GM13976 (cell line): ENCODE data around the gene RIPK4.
"Not testable (repeated sequence)": the region's sequence is repeated elsewhere in the genome, so short reads cannot be mapped to it uniquely, and the experiment has no call there.

ENCODE experiments used
- DNase-seq: peaks from one replicate; pipeline ENCODE4 v3.0.0; 2012; ENCODE audit warnings: low spot score
- in situ Hi-C: fragments of 300-500 bp; cut with MboI; formaldehyde crosslinking; loops from one replicate; pipeline ENCODE4 v1.12.0; 2022; ENCODE audit warnings: low sequenced_read_pairs, mixed read lengths, inconsistent platforms; ENCODE audit not compliant: unreplicated experiment
- TF ChIP-seq, protein P1 (sequence below): IDR thresholded peaks from 2 replicates; pipeline ENCODE4 v1.5.1; 2012; ENCODE audit warnings: borderline replicate concordance, mild to moderate bottlenecking; ENCODE audit not compliant: insufficient read depth; ENCODE audit errors: extremely low read depth, missing control alignments, control extremely low read depth

The RIPK4 gene

DNA sequence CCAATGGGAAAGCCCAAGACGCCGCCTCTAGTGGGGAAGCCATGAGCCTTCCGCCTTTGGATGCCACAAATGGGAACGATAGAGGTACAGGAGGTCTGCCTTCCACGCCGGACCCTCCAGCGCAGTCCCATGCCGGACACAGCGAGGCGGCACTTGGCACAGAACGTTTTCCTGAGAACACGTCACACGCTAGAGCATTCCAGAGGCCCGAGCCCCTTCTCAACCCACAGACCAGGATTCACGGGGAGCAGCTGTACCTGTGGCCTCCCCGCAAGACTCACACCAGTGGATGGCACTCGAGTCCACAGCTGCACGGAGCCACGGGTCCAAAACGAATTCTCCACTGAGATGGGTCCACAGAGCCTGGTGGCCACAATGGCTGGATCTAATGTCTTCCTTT, 31.5 kb upstream of the RIPK4 start:
- in situ Hi-C loops, result no loop called here
- no peak for DNase-seq
- TF ChIP-seq, protein P1, sequence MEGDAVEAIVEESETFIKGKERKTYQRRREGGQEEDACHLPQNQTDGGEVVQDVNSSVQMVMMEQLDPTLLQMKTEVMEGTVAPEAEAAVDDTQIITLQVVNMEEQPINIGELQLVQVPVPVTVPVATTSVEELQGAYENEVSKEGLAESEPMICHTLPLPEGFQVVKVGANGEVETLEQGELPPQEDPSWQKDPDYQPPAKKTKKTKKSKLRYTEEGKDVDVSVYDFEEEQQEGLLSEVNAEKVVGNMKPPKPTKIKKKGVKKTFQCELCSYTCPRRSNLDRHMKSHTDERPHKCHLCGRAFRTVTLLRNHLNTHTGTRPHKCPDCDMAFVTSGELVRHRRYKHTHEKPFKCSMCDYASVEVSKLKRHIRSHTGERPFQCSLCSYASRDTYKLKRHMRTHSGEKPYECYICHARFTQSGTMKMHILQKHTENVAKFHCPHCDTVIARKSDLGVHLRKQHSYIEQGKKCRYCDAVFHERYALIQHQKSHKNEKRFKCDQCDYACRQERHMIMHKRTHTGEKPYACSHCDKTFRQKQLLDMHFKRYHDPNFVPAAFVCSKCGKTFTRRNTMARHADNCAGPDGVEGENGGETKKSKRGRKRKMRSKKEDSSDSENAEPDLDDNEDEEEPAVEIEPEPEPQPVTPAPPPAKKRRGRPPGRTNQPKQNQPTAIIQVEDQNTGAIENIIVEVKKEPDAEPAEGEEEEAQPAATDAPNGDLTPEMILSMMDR, result no peak

DNA sequence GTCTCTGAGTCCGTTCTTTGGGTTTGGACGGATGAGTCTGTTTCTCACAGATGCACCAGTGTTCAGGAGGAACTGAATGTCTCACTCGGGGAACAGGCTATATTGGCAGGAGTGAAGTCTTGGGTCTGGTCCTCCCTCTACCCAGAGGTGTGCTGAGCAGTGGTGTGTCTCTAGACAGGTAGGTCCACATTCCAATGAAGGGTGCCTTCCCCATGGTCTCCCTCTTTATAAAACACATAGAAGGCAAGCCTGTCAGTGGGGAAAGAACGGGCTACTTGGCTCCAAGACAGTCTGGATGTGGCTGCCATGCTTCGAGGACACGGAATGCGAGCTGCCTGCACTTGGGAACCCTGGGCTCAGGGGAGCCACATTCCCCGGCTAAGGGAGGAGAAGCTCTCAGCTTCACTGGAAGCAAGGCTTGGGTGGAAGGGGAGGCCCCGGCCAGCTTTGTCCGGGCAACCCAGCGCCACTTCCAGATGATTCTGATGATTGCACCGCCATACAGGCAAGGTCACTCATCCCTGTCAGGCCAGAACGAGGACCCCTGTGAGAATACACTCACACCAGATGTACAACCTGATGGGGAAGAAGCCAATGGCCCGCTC, 29.7 kb upstream of the RIPK4 start:
- TF ChIP-seq, protein P1, result no peak

DNA sequence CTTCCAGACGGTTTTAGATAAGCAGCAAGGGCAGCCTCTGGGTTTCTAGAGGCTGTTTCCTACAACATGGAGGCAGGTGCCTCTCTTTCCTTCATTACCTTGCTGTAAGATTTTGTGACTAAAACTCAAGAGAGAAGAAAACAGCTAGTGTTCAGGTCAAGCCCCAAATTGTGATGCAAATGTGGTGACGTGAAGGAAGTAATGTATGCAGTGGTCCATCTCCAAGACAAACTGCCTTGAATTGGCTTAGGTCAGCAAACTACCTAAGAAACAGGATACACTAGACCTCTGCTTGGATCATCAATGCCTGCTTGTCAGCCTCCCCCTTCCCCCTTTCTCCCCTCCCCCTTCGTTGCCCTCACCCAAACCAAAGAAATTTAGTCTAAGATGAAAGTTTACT, 28.9 kb upstream of the RIPK4 start:
- in situ Hi-C loops, result no loop called here
- no peak for DNase-seq
- TF ChIP-seq, protein P1, result no peak

More for the DNA sequence above, 29.7 kb upstream of the RIPK4 start:
- in situ Hi-C loops, result no loop called here
- DNase-seq, result no peak

DNA sequence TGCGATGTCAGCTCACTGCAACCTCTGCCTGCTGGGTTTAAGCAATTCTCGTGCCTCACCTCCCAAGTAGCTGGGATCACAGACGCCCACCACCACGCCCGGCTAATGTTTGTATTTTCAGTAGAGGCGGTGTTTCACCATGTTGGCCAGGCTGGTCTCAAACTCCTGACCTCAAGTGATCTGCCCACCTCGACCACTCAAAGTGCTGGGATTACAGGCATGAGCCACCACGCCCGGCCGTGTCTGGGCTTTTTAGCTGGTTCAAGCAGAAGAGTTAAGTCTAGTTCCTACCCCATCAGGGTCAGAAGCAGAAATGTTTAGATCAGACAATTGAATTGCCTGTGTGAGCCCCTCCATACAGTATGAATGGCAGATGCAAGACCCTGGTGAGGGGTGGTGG, 27.7 kb upstream of the RIPK4 start:
- in situ Hi-C loops, result no loop called here
- no peak for DNase-seq
- TF ChIP-seq, protein P1, result no peak

DNA sequence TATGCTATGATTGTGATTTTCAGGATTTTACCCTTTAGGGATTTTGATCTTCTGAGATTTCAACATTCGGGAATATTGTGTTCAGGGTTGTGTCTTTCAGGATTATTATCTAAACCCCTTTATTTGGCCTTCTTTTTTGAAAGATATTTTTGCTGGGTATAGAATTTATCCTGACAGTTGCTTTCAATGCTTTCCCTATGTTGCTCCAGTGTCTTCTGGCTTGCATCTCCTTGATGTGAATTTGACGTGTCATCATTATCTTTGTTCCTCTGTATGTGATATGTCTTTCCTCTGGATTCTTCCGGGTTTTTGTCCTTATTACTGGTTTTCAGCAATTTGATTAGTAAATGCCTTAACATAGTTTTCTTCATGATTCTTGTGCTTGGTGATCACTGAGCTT, 25.9 kb upstream of the RIPK4 start:
- in situ Hi-C loops, result no loop called here
- TF ChIP-seq, protein P1, result no peak
- DNase-seq, result no peak

DNA sequence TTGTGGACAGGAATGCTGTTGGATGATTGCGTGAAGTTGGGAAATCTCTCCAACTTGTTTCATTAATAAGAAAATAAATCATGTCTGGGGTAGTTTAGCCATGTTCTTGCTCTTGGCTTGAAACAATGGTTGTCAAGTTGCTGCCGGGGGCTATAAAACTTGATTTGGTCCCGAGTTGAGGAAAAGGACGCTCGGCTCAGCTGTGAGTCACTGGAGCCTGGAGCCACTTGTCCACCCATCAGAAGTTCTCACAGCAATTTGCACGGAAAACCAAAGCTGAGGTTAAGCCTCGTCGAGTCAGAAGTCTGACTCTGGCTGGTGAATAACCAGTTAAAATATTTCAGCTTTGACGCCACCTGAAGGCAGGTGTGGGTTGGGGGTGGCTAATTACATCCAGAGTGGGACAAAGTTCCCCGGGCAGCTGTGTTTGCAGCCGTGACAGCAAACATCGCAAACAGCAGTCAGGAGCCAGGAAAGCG, 19.7 kb upstream of the RIPK4 start:
- TF ChIP-seq, protein P1, result no peak
- DNase-seq, result no peak
- in situ Hi-C loops, result no loop called here

DNA sequence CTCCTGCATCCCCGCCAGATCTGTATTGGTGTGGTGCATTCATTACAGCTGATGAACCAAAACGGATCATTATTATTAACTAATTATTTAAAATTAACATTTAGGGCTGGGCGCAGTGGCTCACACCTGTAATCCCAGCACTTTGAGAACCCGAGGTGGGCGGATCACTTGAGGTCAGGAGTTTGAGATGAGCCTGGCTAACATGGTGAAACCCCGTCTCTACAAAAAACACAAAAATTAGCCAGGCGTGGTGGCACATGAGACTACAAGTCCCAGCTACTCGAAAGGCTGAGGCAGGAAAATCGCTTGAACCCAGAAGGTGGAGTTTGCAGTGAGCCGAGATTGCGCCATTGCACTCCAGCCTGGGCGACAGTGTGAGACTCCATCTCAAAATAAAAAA, 18.4 kb upstream of the RIPK4 start:
- DNase-seq, in situ Hi-C loops: not testable (repeated sequence)
